Activated B cell treated with CpG ODN at 0.5 μM for 24 hours (primary cell): ENCODE results near the gene LRRN3. TPM values are rescaled to one million over a fixed set of nuclear protein-coding genes. Genes with fewer than 3 reads are reported as not detected.

Experiments used
- ATAC-seq: fragments of 200-7000 bp; cut with Tn5 transposase; one replicate; pipeline ENCODE4 v1.10.0; 2021; ENCODE audit warnings: low read depth, mild to moderate bottlenecking, moderate library complexity
- CTCF ChIA-PET: fragments of 350-600 bp; sonication (Branson Sonifier 250); formaldehyde crosslinking; loops from one replicate; lab custom pipeline; 2021; ENCODE audit warnings: antibody characterized with exemption; lab: Charles Lee
- POLR2A ChIA-PET: fragments of 350-600 bp; sonication (Branson Sonifier 250); formaldehyde crosslinking; loops from one replicate; lab custom pipeline; 2021; ENCODE audit warnings: antibody characterized with exemption; lab: Charles Lee
- DNase-seq: peaks from one replicate; pipeline ENCODE4 v3.0.0; 2022
- H3K27ac Mint-ChIP-seq: one replicate; pipeline ENCODE4 v1.8.0; 2020; ENCODE audit warnings: mixed read lengths
- H3K27me3 Mint-ChIP-seq: one replicate; pipeline ENCODE4 v1.8.0; 2021; ENCODE audit warnings: mixed read lengths
- H3K36me3 Mint-ChIP-seq: one replicate; pipeline ENCODE4 v1.8.0; 2021; ENCODE audit warnings: low read depth, mixed read lengths
- H3K4me1 Mint-ChIP-seq: one replicate; pipeline ENCODE4 v1.8.0; 2021; ENCODE audit warnings: mixed read lengths
- H3K4me3 Mint-ChIP-seq: one replicate; pipeline ENCODE4 v1.8.0; 2020; ENCODE audit warnings: mild to moderate bottlenecking, mixed read lengths
- H3K9me3 Mint-ChIP-seq: one replicate; pipeline ENCODE4 v1.8.0; 2020; ENCODE audit warnings: mixed read lengths
- CTCF ChIP-seq: fragments of 200-600 bp; IDR thresholded peaks from one replicate; pipeline ENCODE4 v1.8.0; 2022; ENCODE audit warnings: antibody characterized with exemption, mild to moderate bottlenecking
- intact Hi-C: fragments of 100-400 bp; cut with micrococcal nuclease; formaldehyde crosslinking; loops from one replicate; pipeline ENCODE4 v1.15.1; 2024
- total RNA-seq: library from RNA; stranded (reverse); gene quantifications from 2 replicates; pipeline ENCODE4 v1.2.3, GENCODE V29; 2022

Gene LRRN3
- total RNA-seq, 1 donor from 2014 or later: not detected

GRCh38 chr7:111047595-111047994 lies 43.3 kb upstream of the LRRN3 start:
- POLR2A ChIA-PET: interaction anchor here (0.6 kb wide), 1 partner anchor 38 kb away, joined by 4 read pairs; no protein-coding TSS in a partner anchor
- peaks cover 3% of the 10 kb centered on the region for H3K9me3 Mint-ChIP-seq
- no peak overlapping the region for H3K27ac Mint-ChIP-seq
- H3K4me3 Mint-ChIP-seq: no peak overlapping the region
- no peak for DNase-seq
- CTCF ChIA-PET: no interaction called here
- intact Hi-C loops: no loop called here
- TF ChIP-seq CTCF: no peak
- no peaks in the 10 kb centered on the region for H3K4me1 Mint-ChIP-seq
- peaks cover 2% of the 10 kb centered on the region for H3K36me3 Mint-ChIP-seq
- no peaks in the 10 kb centered on the region for H3K27me3 Mint-ChIP-seq
- no peak for ATAC-seq

GRCh38 chr7:111049971-111050680 lies 40.8 kb upstream of the LRRN3 start:
- ATAC-seq (no peak), DNase-seq (no peak)
- intact Hi-C loops: no loop called here
- Mint-ChIP-seq H3K9me3 (peaks cover 3% of the 10 kb centered on the region), H3K27ac (no peak overlapping the region), H3K4me1 (peaks cover under 1% of the 10 kb centered on the region), H3K27me3 (no peaks in the 10 kb centered on the region), H3K4me3 (no peak overlapping the region), H3K36me3 (peaks cover 2% of the 10 kb centered on the region)
- ChIA-PET CTCF (no interaction called here), POLR2A (no interaction called here)
- TF ChIP-seq CTCF: no peak

- Mint-ChIP-seq H3K4me3 (no peak overlapping the region), H3K4me1 (peaks cover 5% of the 10 kb centered on the region), H3K27me3 (no peaks in the 10 kb centered on the region), H3K36me3 (peaks cover 2% of the 10 kb centered on the region), H3K9me3 (peaks cover 3% of the 10 kb centered on the region), H3K27ac (no peak overlapping the region)
- intact Hi-C loops: no loop called here
- ATAC-seq: no peak
- TF ChIP-seq CTCF: no peak
- CTCF ChIA-PET: no interaction called here
- DNase-seq: no peak
- POLR2A ChIA-PET: no interaction called here
Observed at GRCh38 chr7:111050875-111051416, 40.0 kb upstream of the LRRN3 start.

- ATAC-seq: no peak
- intact Hi-C loops: no loop called here
- Mint-ChIP-seq H3K36me3 (peaks cover 2% of the 10 kb centered on the region), H3K9me3 (peaks cover 3% of the 10 kb centered on the region), H3K4me1 (peaks cover 5% of the 10 kb centered on the region), H3K27me3 (no peaks in the 10 kb centered on the region), H3K27ac (no peak overlapping the region), H3K4me3 (no peak overlapping the region)
- no peak for TF ChIP-seq CTCF
- DNase-seq: no peak
- ChIA-PET CTCF (no interaction called here), POLR2A (no interaction called here)
Observed at GRCh38 chr7:111051832-111052231, 39.1 kb upstream of the LRRN3 start.

GRCh38 chr7:111053035-111053434 lies 37.9 kb upstream of the LRRN3 start:
- H3K27ac Mint-ChIP-seq: no peak overlapping the region
- ChIA-PET CTCF (no interaction called here), POLR2A (interaction anchor here (0.6 kb wide), 1 partner anchor 67 kb away, joined by 3 read pairs; no protein-coding TSS in a partner anchor)
- intact Hi-C loops: no loop called here
- H3K36me3 Mint-ChIP-seq: peaks cover 2% of the 10 kb centered on the region
- peaks cover 5% of the 10 kb centered on the region for H3K4me1 Mint-ChIP-seq
- no peak for TF ChIP-seq CTCF
- ATAC-seq: no peak
- DNase-seq: no peak
- H3K27me3 Mint-ChIP-seq: no peaks in the 10 kb centered on the region
- peaks cover 3% of the 10 kb centered on the region for H3K9me3 Mint-ChIP-seq
- H3K4me3 Mint-ChIP-seq: no peak overlapping the region
